H1 (cell line): Measurements from ENCODE around the gene EPN2. TPM values are rescaled to one million over a fixed set of nuclear protein-coding genes. Genes with fewer than 3 reads are reported as not detected.

Experiments
- CTCF ChIA-PET: fragments of 300-600 bp; sonication (Branson Sonifier 250); formaldehyde crosslinking; loops from one replicate; lab custom pipeline; 2021; ENCODE audit not compliant: partially characterized antibody; lab: Charles Lee
- POLR2A ChIA-PET: fragments of 300-600 bp; sonication (Branson Sonifier 250); formaldehyde crosslinking; loops from one replicate; lab custom pipeline; 2021; ENCODE audit warnings: inconsistent platforms; ENCODE audit not compliant: partially characterized antibody; lab: Charles Lee
- DNase-seq, 2 experiments: peaks; one replicate each; pipeline versions ENCODE4 v3.0.0 to v3.0.0-alpha.2; 2010 to 2022; ENCODE audit warnings: low spot score in 2 of 2, low read depth in 1 of 2, mixed read lengths in 1 of 2
- FAIRE-seq: peaks from 2 replicates; lab custom pipeline; 2011; peaks lifted over from hg19 to GRCh38; lab: Jason Lieb, UNC
- H2AFZ ChIP-seq: 2 replicates; pipeline ENCODE4 v1.8.1; 2012; ENCODE audit warnings: low read length, inconsistent platforms
- H2AK5ac ChIP-seq: 2 replicates; pipeline ENCODE4 v1.6.1; 2013; ENCODE audit warnings: low read depth, low read length
- H2BK120ac ChIP-seq: replicated peaks from 2 replicates; pipeline ENCODE3; 2013; ENCODE audit warnings: low read depth, low read length, inconsistent platforms
- H2BK12ac ChIP-seq: 2 replicates; pipeline ENCODE4 v1.6.1; 2013; ENCODE audit warnings: low read depth, low read length
- H2BK15ac ChIP-seq: 2 replicates; pipeline ENCODE4 v1.6.1; 2013; ENCODE audit warnings: low read length
- H2BK20ac ChIP-seq: 2 replicates; pipeline ENCODE4 v1.6.1; 2013; ENCODE audit warnings: low read length
- H2BK5ac ChIP-seq: 2 replicates; pipeline ENCODE4 v1.6.1; 2013; ENCODE audit warnings: low read depth, low read length
- H3K14ac ChIP-seq: 2 replicates; pipeline ENCODE4 v1.6.1; 2013; ENCODE audit warnings: inconsistent platforms; ENCODE audit not compliant: insufficient read length
- H3K18ac ChIP-seq: 2 replicates; pipeline ENCODE4 v1.6.1; 2013; ENCODE audit warnings: low read length; ENCODE audit errors: extremely low read depth
- H3K23ac ChIP-seq: 2 replicates; pipeline ENCODE4 v1.6.1; 2013; ENCODE audit warnings: inconsistent platforms; ENCODE audit not compliant: insufficient read length
- H3K23me2 ChIP-seq: 2 replicates; pipeline ENCODE4 v1.6.1; 2013; ENCODE audit warnings: low read depth, low read length
- H3K27ac ChIP-seq: 2 replicates; pipeline ENCODE4 v1.6.1; 2011; ENCODE audit warnings: low read depth, low read length, inconsistent platforms
- H3K27me3 ChIP-seq, 4 experiments: replicated peaks in 1 of 4; 1 replicate in 1 of 4; 2 replicates in 3 of 4; pipeline versions ENCODE4 v1.6.1 to v1.8.1; 2011 to 2013; ENCODE audit warnings: low read length in 3 of 4, mild to moderate bottlenecking in 3 of 4, inconsistent platforms in 2 of 4, mixed read lengths in 2 of 4, moderate library complexity in 1 of 4; ENCODE audit not compliant: control insufficient read depth in 3 of 4, insufficient read depth in 3 of 4; ENCODE audit errors: extremely low read depth in 1 of 4
- H3K36me3 ChIP-seq, 4 experiments: 2 replicates each; pipeline versions ENCODE4 v1.6.1 to v1.8.1; 2011 to 2013; ENCODE audit warnings: mild to moderate bottlenecking in 4 of 4, low read length in 3 of 4, moderate library complexity in 2 of 4, control low read depth in 1 of 4, inconsistent platforms in 1 of 4; ENCODE audit not compliant: insufficient read depth in 4 of 4, control insufficient read depth in 2 of 4
- H3K4ac ChIP-seq: replicated peaks from 2 replicates; pipeline ENCODE3; 2013; ENCODE audit warnings: low read length, low read depth, mixed read lengths, inconsistent platforms; ENCODE audit not compliant: insufficient read length
- H3K4me1 ChIP-seq, 4 experiments: replicated peaks in 1 of 4; 1 replicate in 1 of 4; 2 replicates in 3 of 4; pipeline versions ENCODE4 v1.6.1 to v1.8.1; 2011 to 2013; ENCODE audit warnings: low read length in 3 of 4, inconsistent platforms in 2 of 4, mixed read lengths in 1 of 4; ENCODE audit not compliant: insufficient read depth in 4 of 4, control insufficient read depth in 3 of 4
- H3K4me2 ChIP-seq, 2 experiments: 2 replicates each; pipeline versions ENCODE4 v1.6.1 to v1.8.1; 2011 to 2013; ENCODE audit warnings: low read depth in 2 of 2, low read length in 2 of 2, control low read depth in 1 of 2, inconsistent platforms in 1 of 2, mild to moderate bottlenecking in 1 of 2; ENCODE audit not compliant: insufficient read depth in 1 of 2
- H3K4me3 ChIP-seq, 4 experiments: fragments of 200-600, 300-600 bp in 1 of 4; sonication (generic), shearing (Covaris generic), sonication (Bioruptor Twin) in 1 of 4; 2 replicates each; pipeline versions ENCODE4 v1.5.1 to v1.8.1; 2011 to 2016; ENCODE audit warnings: low read length in 4 of 4, low read depth in 3 of 4, control low read depth in 2 of 4, inconsistent platforms in 2 of 4, mild to moderate bottlenecking in 2 of 4, mixed read lengths in 1 of 4, moderate library complexity in 1 of 4; ENCODE audit not compliant: insufficient read depth in 2 of 4; ENCODE audit errors: extremely low read depth in 1 of 4
- H3K56ac ChIP-seq: replicated peaks from 2 replicates; pipeline ENCODE3; 2013; ENCODE audit warnings: low read depth, mild to moderate bottlenecking, mixed read lengths, low read length, inconsistent platforms; ENCODE audit not compliant: insufficient read length
- H3K79me1 ChIP-seq: 2 replicates; pipeline ENCODE4 v1.6.1; 2013; ENCODE audit warnings: low read depth, low read length, control low read depth
- H3K79me2 ChIP-seq, 2 experiments: 2 replicates each; pipeline versions ENCODE4 v1.6.1 to v1.8.1; 2012 to 2013; ENCODE audit warnings: low read length in 2 of 2, mild to moderate bottlenecking in 2 of 2, inconsistent platforms in 1 of 2; ENCODE audit not compliant: insufficient read depth in 2 of 2, control insufficient read depth in 1 of 2
- H3K9ac ChIP-seq, 4 experiments: replicated peaks in 1 of 4; 1 replicate in 1 of 4; 2 replicates in 3 of 4; pipeline versions ENCODE4 v1.6.1 to v1.8.1; 2011 to 2013; ENCODE audit warnings: low read depth in 3 of 4, low read length in 3 of 4, control low read depth in 2 of 4, mild to moderate bottlenecking in 2 of 4, moderate library complexity in 2 of 4, inconsistent platforms in 1 of 4; ENCODE audit errors: extremely low read depth in 1 of 4
- H3K9me3 ChIP-seq, 2 experiments: 2 replicates each; pipeline versions ENCODE4 v1.6.1 to v1.8.1; 2012 to 2013; ENCODE audit warnings: mild to moderate bottlenecking in 2 of 2, moderate library complexity in 2 of 2, control low read depth in 1 of 2, inconsistent platforms in 1 of 2, low read depth in 1 of 2, low read length in 1 of 2, mixed read lengths in 1 of 2; ENCODE audit not compliant: insufficient read depth in 2 of 2
- H4K20me1 ChIP-seq, 2 experiments: replicated peaks in 1 of 2; 2 replicates each; pipeline versions ENCODE3 to v1.8.1; 2011 to 2013; ENCODE audit warnings: inconsistent platforms in 2 of 2, low read length in 2 of 2, mild to moderate bottlenecking in 1 of 2; ENCODE audit not compliant: insufficient read depth in 2 of 2, control insufficient read depth in 1 of 2
- H4K5ac ChIP-seq: 2 replicates; pipeline ENCODE4 v1.6.1; 2013; ENCODE audit warnings: low read length, low read depth, mixed read lengths, inconsistent platforms; ENCODE audit not compliant: insufficient read length
- H4K8ac ChIP-seq: 2 replicates; pipeline ENCODE4 v1.8.0; 2013; ENCODE audit warnings: mild to moderate bottlenecking, moderate library complexity, low read length, inconsistent platforms; ENCODE audit not compliant: insufficient read depth; ENCODE audit errors: extremely low read depth
- H4K91ac ChIP-seq: replicated peaks from 2 replicates; pipeline ENCODE3; 2013; ENCODE audit warnings: low read length, mixed read lengths, inconsistent platforms; ENCODE audit not compliant: insufficient read length
- FOSL1 ChIP-seq: IDR thresholded peaks from 2 replicates; pipeline ENCODE4 v1.6.1; 2011; ENCODE audit warnings: mild to moderate bottlenecking, low read depth, low read length, moderate library complexity; ENCODE audit not compliant: insufficient read depth
- GABPA ChIP-seq: IDR thresholded peaks from 2 replicates; pipeline ENCODE4 v1.6.1; 2011; ENCODE audit warnings: mild to moderate bottlenecking, low read length, moderate library complexity, borderline replicate concordance; ENCODE audit not compliant: insufficient read depth
- HDAC2 ChIP-seq, 2 experiments: fragments of 300-600 bp in 1 of 2; sonication (generic) in 1 of 2; IDR thresholded peaks; 2 replicates each; pipeline ENCODE4 v1.6.1; 2011 to 2012; ENCODE audit warnings: low read depth in 2 of 2, low read length in 2 of 2, mild to moderate bottlenecking in 2 of 2, moderate library complexity in 2 of 2, borderline replicate concordance in 1 of 2, inconsistent platforms in 1 of 2
- PHF8 ChIP-seq: fragments of 200-600 bp; sonication (generic); conservative IDR thresholded peaks from 2 replicates; pipeline ENCODE4 v1.7.1; 2012; ENCODE audit warnings: low read depth, mild to moderate bottlenecking, inconsistent platforms, low read length, moderate library complexity
- WGBS, 2 experiments: shearing (Covaris generic) in 1 of 2; methylation state at CpG; one replicate each; pipeline versions ENCODE4 v1.1.6 to v1.1.7; 2013 to 2015; ENCODE audit warnings: low lambda C conversion rate in 2 of 2, mixed read lengths in 2 of 2, inconsistent platforms in 1 of 2, low coverage in 1 of 2, missing lambda C conversion rate in 1 of 2; ENCODE audit not compliant: insufficient replicate concordance in 2 of 2, insufficient coverage in 1 of 2, insufficient read length in 1 of 2; ENCODE audit errors: extremely low coverage in 1 of 2, missing lambda C conversion rate in 1 of 2; 5-methylcytosine and 5-hydroxymethylcytosine counted together
- polyA plus RNA-seq, 7 experiments: library from polyadenylated mRNA; depleted of rRNA in 3 of 7; stranded (reverse) in 5 of 7; unstranded in 2 of 7; fragments of >200 nt in 5 of 7; fragments of 200-250 nt in 2 of 7; gene quantifications; 1 replicate in 5 of 7; 2 replicates in 1 of 7; 4 replicates in 1 of 7; pipeline versions ENCODE4 v1.2.1 to v1.2.3, GENCODE V29; 2011 to 2013; ENCODE audit warnings: missing spikeins in 2 of 7, mixed read lengths in 2 of 7
- total RNA-seq: library from RNA; stranded (reverse); fragmentation: NEBNext Ultra II Directional; extraction: Animal tissue kit (Norgen Biotek cat#: 25700); gene quantifications from 2 replicates; pipeline ENCODE4 v1.2.1, GENCODE V29; 2021
- TF ChIP-seq, protein P1 (sequence below), 3 experiments: IDR thresholded peaks; 1 replicate in 2 of 3; 2 replicates in 1 of 3; pipeline versions ENCODE4 v1.5.1 to v1.6.1; 2011; ENCODE audit warnings: low read length in 3 of 3, mild to moderate bottlenecking in 3 of 3, inconsistent platforms in 2 of 3, low read depth in 1 of 3, moderate library complexity in 1 of 3; ENCODE audit not compliant: insufficient read depth in 1 of 3; ENCODE audit errors: control extremely low read depth in 1 of 3
- TF ChIP-seq, protein P2 (sequence below): IDR thresholded peaks from 2 replicates; pipeline ENCODE4 v1.6.1; 2012; ENCODE audit warnings: inconsistent platforms
- TF ChIP-seq, protein P3 (sequence below): IDR thresholded peaks from 2 replicates; pipeline ENCODE4 v1.6.1; 2012; ENCODE audit warnings: inconsistent platforms

EPN2 gene
- total and polyA plus RNA-seq, 2 of the 8 experiments (the other 6 are each of a cell fraction or from before 2014, with no cell fraction given): 28.7 to 55.8 TPM

GRCh38 chr17:19288453-19288852, 51.3 kb downstream of the EPN2 start:
- Histone ChIP-seq H3K79me2 (peaks cover 0 to 36% of the 10 kb centered on the region in 2 experiments; a peak in 2 of 4 replicates), H3K4ac (no peak overlapping the region), H4K5ac (no peak overlapping the region), H2BK12ac (peak overlapping the region; percentile 68; the same call in 1 of the 2 replicates), H3K4me3 (no peak overlapping the region), H3K9me3 (no peaks in the 10 kb centered on the region), H2BK120ac (no peak overlapping the region), H4K8ac (no peak overlapping the region), H2AK5ac (peak overlapping the region; percentile 77), H3K56ac (no peak overlapping the region), H3K14ac (no peak overlapping the region), H2BK5ac (peak overlapping the region; percentile 61), H3K18ac (no peak overlapping the region; the same call in none of the 2 replicates), H3K23me2 (no peaks in the 10 kb centered on the region), H3K79me1 (0 out of 2 replicates have a peak, but pooled peaks cover 8% of the 10 kb centered on the region), H3K9ac (no peak overlapping the region), H3K4me2 (peak overlapping the region in 1 of 2 experiments; percentile 34; a peak in 1 of 4 replicates), H3K36me3 (0 out of 8 replicates have a peak, but pooled peaks cover 0 to 2% (median under 1%) of the 10 kb centered on the region in 4 experiments), H3K27ac (peak overlapping the region; percentile 51; the same call in 1 of the 2 replicates), H2AFZ (no peak overlapping the region), H4K20me1 (peaks cover 8 to 20% of the 10 kb centered on the region in 2 experiments), H4K91ac (no peak overlapping the region), H3K27me3 (no peaks in the 10 kb centered on the region), H3K23ac (no peak overlapping the region), H2BK20ac (no peak overlapping the region; the same call in 1 of the 2 replicates), H2BK15ac (0 out of 2 replicates have a peak overlapping the region, but pooled peaks have one; percentile 61), H3K4me1 (peaks cover 3 to 32% (median 16%) of the 10 kb centered on the region in 4 experiments)
- peak in 1 of 2 experiments; percentile 54 for DNase-seq
- no peak for FAIRE-seq
- 70% methylated on average over 5 of the region's 5 CpGs; no CpG with 5 or more reads in 1 of the 2 experiments for WGBS, 2 experiments
- CTCF ChIA-PET: interaction anchor here (0.7 to 1.0 kb wide), 5 partner anchors 14 to 938 kb away, joined by 3 to 4 read pairs (median 3); no protein-coding TSS in a partner anchor
- POLR2A ChIA-PET: interaction anchor here (1.1 to 1.3 kb wide), 3 partner anchors 8 to 10 kb away, joined by 3 read pairs; no protein-coding TSS in a partner anchor
- TF ChIP-seq, protein P1, sequence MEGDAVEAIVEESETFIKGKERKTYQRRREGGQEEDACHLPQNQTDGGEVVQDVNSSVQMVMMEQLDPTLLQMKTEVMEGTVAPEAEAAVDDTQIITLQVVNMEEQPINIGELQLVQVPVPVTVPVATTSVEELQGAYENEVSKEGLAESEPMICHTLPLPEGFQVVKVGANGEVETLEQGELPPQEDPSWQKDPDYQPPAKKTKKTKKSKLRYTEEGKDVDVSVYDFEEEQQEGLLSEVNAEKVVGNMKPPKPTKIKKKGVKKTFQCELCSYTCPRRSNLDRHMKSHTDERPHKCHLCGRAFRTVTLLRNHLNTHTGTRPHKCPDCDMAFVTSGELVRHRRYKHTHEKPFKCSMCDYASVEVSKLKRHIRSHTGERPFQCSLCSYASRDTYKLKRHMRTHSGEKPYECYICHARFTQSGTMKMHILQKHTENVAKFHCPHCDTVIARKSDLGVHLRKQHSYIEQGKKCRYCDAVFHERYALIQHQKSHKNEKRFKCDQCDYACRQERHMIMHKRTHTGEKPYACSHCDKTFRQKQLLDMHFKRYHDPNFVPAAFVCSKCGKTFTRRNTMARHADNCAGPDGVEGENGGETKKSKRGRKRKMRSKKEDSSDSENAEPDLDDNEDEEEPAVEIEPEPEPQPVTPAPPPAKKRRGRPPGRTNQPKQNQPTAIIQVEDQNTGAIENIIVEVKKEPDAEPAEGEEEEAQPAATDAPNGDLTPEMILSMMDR (IDR thresholded peaks at IDR 0.05; ENCODE audit: control extremely low read depth in 1 of 3, insufficient read depth in 1 of 3, low read depth in 1 of 3, low read length in 3 of 3): no peak
- TF ChIP-seq GABPA: no peak
- TF ChIP-seq, protein P2, sequence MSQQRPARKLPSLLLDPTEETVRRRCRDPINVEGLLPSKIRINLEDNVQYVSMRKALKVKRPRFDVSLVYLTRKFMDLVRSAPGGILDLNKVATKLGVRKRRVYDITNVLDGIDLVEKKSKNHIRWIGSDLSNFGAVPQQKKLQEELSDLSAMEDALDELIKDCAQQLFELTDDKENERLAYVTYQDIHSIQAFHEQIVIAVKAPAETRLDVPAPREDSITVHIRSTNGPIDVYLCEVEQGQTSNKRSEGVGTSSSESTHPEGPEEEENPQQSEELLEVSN: no peak
- TF ChIP-seq PHF8: no peak
- TF ChIP-seq, protein P3, sequence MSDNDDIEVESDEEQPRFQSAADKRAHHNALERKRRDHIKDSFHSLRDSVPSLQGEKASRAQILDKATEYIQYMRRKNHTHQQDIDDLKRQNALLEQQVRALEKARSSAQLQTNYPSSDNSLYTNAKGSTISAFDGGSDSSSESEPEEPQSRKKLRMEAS: no peak
- no peak for TF ChIP-seq FOSL1
- peak in 1 of 2 experiments; percentile 78; a peak in 1 of 4 replicates for TF ChIP-seq HDAC2 (IDR thresholded peaks at IDR 0.05; ENCODE audit: borderline replicate concordance in 1 of 2, low read depth in 2 of 2, low read length in 2 of 2)
